Inflammatory macrophage treated with lipopolysaccharide for 1 hour (primary cell): Measurements from ENCODE around the gene WFDC1.

Experiments
- DNase-seq, 2 donors: peaks; one replicate each; pipeline ENCODE4 v3.0.0-alpha.2; 2020 to 2022

WFDC1 gene

DNA sequence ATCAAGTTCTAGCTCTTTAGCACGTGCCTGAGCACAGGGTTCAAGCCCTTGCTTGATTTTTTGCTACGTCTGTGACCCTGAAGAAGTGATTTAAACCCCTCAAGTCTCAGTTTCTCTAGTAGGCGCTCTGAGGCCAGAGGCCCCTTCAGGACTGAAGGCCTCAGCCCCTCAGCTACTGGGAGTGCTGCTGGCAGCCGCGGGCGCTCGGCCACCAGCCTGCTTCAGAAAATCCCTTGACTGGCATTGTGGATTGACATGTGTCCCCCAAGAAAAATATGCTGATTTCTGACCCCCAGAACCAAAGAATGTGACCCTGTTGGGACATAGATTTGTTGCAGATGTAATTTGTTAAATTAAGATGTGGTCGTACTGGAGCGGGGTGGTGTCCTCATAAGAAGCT lies 20.2 kb upstream of the WFDC1 start:
- DNase-seq: no peak

DNA sequence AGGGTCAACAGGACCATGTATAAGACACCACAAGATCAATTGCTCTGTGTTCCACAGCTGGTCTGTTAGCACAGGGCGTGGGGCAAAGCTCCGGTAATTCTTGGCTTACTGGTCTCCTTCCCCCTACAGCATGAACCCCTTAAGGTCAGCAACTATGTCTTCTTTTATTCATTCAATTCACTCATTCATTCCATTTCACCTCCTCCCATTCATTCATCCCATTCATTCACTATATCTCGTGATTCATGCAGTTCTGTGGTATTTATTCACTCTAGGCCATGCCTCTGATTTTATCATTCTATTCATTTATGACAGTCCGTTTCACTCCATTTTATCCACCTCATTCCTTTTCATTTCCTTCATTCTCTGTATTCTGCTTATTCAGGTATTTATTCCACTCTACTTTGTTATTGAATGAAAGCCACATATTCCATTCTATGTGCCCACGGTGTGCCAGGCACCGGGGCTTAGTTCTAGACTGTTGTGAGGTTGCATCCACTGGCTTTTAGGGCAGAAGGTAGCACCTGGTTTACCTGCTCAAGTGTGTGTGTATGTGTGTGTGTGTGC lies 19.0 kb upstream of the WFDC1 start:
- no peak for DNase-seq

DNA sequence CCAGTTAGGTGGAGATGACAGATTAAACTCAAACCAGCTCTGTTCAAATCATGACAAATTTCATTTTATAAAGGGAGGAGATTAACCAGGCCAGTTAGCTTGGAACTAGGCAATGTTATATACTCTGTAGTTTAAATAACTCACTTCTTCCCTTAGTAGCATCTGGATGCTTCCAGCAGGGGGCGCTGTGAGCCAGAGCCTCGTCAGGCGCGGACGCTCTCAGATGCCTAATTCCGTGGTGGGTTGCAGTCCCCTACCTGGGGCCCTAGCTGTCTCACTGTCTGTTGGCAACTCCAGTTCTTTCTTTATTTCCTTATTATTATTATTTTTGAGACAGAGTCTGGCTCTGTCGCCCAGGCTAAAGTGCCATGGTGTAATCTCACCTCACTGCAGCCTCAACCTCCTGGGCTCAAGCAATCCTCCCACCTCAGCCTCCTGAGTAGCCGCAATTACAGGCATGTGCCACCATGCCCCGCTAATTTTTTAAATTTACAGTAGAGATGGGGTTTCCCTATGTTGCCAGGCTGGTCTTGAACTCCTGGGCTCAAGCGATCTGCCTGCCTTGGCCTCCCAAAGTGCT lies 17.3 kb upstream of the WFDC1 start:
- DNase-seq: peak; percentile 17 to 80

DNA sequence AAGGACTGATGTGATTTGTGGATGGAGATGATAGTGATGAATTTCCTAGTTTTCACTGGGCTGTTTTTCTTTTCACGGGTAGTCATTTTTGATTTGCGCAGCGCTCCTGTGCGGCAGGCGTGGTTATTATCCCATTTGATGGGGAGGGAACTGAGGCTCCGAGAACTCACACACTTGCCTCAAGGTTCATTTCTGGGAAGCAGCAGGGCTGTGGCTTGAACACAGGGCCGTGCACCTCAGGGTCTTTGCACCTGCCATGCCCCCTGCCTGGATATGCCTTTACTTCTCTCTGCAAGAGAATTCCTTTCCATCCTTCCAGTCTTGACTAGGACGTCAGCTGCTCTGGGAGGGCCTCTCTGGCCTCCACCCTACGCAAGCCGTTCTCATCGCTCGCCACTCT lies 16.3 kb upstream of the WFDC1 start:
- DNase-seq: no peak

DNA sequence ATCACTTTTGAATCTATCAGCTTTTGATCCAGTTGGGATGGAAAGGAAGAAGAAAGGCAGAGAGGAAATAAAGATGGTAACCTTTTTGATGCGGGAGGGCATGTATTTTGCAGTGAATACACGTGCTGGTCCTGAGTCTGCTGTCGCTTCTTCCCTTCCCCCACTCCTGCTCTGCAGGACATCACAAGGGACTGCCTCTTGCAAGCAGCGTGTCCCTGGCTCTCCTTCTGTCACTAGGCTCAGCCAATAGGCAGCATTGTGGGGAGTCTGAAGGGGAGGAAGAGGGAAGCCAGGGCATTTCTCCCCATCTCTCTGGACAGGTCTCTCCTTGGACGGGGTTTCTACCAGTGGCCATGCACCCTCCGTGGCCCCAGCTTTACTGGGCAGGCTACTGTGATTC lies 15.7 kb upstream of the WFDC1 start:
- no peak for DNase-seq

DNA sequence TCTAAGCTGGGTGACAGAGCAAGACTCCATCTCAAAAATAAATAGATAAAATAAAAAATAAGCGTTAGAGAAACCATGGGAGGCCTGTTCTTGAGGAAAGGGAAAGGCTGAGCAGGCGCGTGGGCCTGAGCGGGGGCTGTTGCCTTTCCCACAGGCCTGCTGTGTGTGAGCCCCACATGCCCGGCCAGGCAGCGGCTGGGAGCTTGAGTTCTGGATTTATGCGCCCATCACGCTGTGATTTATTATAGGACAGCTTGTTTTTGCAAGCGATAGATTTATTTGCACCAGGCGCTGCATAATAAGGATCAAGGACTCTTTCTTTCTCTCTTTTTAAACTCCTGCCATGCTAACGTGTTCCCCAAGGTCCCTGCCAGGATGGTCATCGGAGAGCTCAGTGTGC lies 14.8 kb upstream of the WFDC1 start:
- no peak for DNase-seq

DNA sequence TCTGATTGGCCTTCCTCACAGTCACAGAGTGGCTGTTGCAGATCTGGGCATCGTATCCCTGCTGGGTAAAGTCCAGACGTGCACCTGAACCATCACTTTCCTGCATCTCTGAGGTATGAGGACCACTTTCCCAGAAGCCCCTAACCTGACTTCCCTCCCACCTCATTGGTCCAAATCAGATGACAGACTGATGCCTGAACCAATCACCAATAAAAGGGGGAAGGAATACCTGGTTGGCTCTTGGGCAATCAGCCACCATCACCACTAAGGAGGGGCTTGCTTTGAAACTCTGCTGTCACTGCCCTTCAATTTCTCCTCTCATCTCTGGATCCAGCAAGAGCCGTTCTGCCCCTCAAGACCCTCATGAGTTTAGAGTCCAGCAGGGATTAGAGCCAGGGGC lies 13.6 kb upstream of the WFDC1 start:
- peak in 1 of 2 donors; percentile 14 for DNase-seq

DNA sequence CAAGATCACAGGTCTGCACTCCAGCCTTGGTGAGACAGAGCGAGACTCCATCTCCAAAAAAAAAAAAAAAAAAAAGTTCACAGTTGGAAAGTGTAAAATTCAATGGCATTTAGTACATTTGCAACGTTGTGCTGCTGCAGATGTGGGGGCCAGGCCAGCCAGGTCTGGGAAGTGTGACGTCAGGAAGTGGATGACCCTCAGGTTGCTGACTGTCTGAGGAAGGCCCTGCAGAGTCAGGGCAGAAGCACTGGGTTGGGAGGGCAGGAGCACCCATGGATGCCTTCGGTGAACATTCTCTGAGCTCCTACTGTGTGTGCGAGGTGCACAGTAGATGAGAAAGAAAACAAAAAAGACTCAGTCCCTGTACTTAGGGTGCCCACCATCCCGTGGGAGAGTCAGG lies 12.1 kb upstream of the WFDC1 start:
- DNase-seq: no peak

DNA sequence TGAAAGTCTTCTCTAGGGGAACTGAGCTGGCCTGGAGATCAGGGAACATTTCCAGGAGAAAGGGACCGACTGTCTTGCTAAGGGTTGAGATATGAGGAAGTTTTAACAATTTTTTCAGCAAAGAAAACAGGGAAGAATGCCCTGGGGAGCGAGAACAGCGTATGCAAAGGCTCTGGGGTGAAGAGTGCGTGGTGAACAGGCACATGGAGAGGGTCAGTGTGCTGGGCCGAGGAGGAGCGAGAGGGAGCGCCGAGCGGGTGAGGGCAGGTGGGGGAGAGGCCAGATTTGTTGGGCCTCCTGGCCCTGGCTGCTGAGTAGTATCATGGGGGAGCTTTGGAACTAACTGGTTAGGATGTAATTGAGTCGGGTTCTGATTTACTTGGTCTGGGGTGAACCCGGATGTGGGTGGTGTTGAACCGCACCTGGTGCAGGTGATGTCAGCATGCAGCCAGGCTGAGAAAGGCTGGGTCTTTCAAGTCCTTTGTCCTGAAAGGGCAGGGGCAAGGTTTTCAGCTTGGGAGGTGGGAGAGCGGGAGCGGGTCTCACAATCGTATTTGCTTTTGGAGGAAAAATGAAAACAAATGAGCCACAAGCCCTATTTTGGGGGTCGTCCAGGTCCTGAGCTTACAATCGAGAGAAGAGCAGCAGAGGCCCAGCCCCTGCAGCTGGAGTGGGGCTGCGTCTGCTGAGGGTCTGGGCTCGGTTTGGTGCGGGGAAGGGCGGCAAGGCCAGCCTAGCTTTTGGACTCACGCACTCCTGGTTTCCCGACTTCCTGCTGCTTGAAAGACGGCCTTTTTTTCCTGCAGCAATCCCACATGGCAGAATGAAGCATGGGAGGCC lies 11.1 kb upstream of the WFDC1 start:
- no peak for DNase-seq

DNA sequence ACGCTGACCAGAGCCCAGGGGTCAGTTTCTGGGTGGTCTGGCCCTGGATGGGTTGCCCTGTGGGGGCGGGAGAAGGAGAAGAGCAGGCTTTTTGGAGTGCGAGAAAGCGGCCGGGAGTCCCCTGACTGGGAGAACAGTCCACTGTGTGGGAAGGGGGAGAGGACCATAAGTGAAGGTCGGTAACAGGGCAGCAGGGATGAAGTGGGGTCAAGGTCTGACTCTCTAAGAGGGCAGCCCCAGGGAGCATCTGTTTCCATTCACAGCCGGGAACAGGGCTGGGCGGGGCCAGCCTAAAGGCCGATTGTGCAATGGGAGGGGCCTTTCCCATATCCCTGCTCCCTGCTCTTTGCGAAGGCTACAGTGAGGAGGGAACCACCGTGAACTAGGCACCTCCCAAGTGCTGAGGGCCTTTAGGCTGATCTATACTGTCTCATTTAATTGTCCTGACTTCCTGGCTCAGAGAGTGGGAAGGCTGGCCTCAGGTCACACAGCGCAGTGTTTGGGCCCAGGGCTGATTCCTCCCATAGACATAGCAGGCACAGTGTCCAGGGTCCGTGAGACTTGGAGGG lies 10.4 kb upstream of the WFDC1 start:
- DNase-seq: no peak

DNA sequence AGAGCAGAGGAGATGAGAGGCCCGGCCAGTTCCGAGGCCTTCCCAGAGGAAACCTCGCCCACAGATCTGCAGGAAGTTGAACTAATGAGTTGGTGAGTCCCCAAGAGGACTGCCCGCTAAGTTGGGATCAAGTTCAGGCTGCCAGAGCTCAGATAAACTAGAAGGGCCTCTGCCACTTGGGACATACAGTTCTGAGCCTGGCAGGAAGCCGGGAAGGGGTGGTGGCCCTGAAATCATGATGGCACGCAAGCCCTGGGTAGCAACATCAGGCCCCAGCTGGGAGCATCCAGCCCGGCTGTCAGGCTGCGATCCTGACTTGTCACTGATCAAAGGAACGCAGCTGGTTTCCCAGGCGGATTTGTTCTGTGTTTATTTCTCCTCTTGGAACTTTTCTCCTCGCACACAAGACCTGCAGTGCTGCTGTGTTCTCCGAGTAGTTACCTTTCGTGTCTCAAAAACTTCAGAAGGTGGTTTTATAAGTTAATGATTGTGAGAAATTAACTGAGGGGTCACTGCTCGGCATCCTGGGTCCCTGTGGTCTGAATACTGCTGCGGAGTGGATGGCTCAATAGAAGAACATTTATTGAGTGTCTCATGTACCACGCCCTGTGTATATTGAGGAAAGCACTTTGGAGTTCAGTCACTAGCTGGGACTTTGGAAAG lies 8.0 kb upstream of the WFDC1 start:
- DNase-seq: no peak

DNA sequence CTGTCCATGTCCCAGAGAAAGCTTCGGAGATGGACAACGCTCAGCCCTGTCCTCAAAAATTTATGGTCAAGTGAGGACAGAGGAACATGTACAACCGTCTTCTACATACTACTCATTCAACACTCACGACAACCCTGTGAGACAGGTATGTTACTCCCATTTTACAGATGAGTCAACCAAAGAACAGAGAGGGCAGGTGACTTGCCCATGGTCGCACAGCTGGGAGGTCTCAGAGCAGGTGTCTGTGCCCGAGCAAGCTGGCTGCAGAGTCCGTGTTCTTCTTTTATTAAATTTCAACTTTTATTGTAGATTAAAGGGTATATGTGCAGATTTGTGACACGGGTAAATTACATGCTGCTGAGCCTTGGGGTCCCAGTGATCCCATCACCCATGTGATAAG lies 5.8 kb upstream of the WFDC1 start:
- DNase-seq: no peak

DNA sequence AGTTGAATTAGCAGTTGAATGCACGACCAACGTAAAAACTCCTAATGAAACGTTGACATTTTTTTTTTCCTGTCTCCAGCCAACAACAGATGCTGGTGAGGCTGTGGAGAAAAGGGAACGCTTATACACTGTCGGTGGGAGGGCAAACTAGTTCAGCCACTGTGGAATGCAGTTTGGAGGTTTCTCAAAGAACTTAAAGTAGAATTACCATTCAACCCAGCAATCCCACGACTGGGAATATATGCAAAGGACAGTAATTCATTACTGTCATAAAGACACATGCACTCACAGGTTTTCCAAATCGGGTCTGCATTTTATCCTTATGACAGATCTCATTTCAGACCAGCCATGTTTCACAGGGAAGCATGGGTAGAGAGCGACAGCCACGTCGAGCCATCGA lies 3.5 kb upstream of the WFDC1 start:
- no peak for DNase-seq

DNA sequence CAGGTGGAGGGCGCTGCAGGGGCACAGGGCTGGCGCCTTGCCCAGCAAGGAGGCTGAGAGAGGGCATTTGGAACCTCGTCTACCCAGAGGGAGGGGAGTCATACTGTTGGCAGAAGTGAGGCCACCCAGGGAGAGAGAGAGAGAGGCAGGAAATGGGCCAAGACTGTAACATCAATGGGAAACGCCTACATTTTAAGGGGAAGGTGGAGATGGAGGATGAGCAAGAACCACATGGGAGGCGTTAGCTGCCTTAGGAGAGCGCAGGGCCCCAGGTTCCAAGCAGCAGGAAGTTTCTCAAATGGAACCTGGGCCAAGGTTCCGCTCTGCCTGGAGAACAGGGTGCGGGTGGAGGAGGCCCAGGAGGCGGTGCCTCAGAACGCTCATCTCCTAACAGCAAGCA lies 2.7 kb upstream of the WFDC1 start:
- no peak for DNase-seq

DNA sequence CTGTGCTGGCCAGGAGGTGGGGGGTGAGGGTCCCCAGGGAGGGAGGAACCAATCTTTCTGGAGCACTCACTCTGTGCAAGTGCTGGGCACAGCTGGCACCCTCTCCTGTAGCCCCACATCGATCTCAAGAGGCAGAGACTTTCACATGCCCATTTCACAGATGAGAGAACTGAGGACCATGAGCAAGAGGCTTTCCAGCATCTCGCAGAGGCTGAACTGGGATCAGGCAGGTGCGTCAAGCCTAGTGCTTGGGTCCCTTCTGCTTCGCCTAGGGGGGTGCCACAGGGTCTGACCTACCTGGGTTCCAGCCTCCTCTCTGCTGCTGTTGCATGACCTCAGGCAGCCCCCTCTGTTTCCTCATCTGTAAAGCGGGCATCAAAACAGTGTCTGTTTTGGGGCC lies 1.3 kb upstream of the WFDC1 start:
- no peak for DNase-seq

DNA sequence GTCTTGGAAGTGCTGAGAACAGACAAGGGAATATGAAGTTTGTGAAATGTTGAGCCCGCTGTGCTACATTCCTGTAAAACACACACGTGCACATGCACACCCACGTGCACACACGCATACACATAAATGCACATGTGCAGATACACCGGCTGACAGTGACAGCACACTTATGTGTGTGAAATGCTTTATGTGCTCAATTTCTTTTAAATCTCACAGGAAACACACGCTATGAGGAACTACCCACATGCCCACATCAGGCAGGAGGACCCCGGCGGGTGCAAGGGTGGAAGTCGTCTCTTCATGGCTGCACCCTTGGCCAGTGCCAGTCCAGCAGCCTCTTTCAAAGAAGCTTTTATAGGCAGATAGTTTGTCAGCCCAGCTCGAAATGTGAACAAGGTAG lies 561 bp upstream of the WFDC1 start:
- DNase-seq: peak; percentile 2 to 4

DNA sequence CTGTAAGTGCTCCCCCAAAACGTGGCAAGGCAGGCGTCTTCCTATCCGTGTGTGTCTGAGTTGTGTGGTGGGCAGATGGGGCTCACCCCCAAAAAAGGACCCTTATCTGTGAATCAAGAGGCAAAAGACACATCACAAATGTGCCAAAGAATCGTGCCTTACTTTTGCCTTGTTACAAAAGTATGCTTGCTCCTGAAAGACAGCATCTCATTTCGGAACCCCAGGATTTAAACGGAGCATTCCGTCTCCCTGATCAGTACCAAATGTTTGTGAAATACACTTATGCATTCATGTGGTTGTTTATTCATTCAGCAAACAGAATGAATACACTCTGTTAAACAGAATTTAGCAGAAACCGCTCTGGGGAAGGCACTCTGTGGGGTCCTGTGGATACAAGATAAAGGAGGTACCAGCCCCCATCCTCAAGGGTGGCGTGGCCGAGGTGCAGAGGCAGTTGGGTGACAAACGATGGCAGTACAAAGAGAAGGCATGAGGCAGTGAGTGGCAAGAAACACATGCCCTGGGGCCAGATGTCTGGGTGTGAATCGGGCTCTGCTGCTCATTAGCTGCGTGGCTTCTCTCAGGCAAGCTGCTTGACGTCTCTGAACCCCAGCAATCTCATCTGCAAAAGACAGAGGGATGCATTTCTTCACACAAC lies 654 bp downstream of the WFDC1 start:
- DNase-seq: no peak

DNA sequence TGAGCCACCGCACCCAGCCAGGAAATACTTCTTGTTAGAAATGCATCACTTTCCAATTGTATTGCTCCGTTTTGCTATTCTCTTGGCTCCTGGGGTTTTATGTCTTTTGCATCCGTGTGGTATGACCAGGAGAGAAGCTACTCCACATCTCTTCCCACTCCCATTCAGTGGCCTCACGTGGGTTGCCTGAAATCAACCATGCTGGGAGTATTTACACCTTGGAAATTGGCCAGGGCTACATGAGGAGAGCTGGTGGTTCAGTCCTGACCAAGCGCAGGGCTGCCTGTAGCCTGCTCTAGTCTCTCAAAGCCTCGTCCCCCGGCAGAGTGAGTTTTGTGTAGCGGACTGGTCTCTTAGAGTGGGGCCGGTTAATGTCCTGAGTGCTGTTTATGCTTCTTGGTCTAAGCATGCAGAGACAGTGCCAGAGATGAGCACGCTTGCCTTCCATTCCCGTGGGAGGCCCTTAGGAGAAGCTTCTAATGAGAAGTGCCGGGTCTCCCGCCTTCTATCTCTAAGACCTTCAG lies 3.8 kb downstream of the WFDC1 start:
- no peak for DNase-seq

DNA sequence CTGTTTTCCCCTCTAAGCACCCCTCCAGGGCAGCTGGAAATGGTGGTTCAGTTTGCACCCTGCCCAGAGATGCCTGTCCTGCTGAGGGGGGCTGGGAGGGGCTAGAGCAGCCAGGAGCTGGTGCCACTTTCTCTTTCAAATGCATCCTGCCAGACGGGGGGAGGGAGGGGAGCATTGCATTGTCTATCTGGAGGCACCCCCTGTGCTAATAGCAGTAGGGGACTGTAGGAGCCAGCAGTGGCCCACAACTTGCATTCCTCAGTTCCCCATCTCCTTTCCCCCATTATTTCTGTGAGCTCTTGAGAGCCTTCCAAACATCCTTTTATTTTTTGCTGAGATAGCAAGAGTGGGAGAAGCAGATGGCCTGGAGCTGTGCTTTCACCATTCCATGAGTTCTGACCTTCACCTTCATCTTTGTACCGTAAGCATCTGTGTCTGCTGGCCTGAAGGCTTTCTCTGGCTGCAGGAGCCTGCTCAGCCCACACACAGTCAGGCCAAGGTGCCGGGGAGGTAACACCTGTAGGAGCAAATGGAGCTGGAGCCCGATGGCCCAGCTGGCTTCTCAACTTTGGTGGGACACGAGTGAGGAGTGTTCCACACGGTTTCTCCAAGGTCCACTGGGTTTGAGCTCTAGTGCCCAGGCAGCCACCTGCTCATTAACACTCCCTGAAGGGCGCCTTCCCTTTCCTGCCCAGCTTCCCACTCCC lies 5.2 kb downstream of the WFDC1 start:
- no peak for DNase-seq

DNA sequence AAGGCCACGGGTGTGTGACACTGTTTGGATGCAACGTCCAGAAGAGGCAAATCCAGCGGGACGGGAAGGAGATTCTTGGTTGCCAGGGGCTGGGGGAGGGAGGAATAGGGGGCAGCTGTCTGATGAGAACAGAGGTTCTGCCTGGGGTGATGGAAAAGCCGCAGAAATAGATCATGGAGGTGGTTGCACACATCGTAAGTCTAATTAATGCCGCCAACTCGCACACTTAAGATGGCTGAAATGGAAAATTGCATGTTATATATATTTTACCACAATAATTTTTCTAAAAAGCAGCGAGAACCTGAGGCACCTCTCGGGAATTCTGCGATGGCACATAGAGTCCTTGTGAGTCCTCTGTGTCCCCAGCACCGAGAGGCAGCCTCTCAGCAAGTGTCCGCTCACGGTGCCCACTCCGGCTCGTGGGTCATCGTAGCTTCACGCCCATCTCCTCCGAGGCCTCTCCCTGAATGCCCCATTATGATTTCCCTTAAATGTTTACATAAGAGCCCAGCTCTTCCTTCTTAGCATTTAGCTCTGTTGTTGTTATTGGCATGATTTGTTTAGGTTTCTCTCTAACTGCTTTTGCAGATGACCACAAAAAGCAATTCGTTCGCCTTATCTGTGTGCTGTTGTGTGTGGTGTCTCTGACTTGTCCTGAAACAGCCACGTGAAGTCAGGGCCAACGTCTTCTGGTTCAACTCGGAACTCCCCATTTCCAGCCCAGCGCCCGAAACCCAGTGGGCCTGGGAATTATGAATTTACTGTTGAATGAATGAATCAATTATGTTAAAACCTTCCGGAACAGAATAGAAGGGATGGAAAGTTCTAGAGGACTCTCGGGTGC lies 7.7 kb downstream of the WFDC1 start:
- DNase-seq: no peak

DNA sequence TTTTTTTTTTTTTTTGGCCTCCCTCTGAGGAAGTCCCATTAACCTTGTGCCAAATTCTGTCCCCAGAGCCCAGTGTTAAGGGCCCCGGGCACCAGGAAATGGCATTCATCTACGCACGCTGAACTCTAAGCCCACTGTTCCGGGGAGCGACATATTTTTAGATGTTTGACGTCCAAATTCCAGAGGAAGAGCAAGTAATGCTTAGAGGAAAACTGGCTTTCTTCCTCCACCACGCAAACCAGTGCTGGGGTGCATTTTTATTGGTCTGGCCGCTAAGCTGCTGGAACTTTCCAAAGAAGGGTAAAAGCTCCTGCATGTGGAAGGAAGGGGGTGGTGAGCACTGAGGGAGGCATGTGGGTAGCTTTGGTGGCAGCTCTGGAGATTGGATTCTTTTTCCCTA lies 8.3 kb downstream of the WFDC1 start:
- no peak for DNase-seq
